GM18858 (cell line): ENCODE results near the gene FGF21.
"Not testable (repeated sequence)": the region's sequence is repeated elsewhere in the genome, so short reads cannot be mapped to it uniquely, and the experiment has no call there.

Experiments
- ATAC-seq: cut with Tn5 transposase; IDR thresholded peaks from one replicate; pipeline ENCODE4 v1.9.1; 2021; ENCODE audit not compliant: unreplicated experiment

FGF21 gene

DNA sequence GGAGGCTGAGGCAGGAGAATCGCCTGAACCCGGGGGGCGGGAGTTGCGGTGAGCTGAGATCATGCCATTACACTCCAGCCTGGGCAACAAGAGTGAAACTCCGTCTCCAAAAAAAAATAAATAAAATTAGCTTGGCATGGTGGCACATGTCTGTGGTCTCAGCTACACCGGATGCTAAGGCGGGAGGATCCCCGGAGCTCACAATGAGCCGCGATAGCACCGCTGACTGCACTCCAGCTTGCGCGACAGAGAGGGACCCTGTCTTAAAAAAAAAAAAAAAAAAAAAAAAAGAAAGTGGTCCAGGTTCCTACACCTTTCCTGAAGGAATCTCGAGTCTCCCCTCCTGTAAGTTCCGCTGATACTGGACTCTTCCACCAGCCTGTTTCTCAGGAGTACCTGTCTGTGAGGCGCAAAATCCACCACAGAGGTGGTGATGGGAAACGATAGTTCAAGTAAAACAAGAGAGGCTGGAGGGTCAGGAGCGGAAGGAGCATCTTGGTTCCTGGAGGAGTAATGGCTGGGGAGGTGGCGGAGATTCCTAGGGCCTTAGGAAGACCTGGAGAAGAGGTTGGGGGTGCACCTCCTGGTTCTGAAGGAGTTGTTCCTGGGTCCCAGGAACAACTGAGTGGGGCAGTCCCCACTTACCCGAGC lies 3.4 kb upstream of the FGF21 start:
- no peak for ATAC-seq

DNA sequence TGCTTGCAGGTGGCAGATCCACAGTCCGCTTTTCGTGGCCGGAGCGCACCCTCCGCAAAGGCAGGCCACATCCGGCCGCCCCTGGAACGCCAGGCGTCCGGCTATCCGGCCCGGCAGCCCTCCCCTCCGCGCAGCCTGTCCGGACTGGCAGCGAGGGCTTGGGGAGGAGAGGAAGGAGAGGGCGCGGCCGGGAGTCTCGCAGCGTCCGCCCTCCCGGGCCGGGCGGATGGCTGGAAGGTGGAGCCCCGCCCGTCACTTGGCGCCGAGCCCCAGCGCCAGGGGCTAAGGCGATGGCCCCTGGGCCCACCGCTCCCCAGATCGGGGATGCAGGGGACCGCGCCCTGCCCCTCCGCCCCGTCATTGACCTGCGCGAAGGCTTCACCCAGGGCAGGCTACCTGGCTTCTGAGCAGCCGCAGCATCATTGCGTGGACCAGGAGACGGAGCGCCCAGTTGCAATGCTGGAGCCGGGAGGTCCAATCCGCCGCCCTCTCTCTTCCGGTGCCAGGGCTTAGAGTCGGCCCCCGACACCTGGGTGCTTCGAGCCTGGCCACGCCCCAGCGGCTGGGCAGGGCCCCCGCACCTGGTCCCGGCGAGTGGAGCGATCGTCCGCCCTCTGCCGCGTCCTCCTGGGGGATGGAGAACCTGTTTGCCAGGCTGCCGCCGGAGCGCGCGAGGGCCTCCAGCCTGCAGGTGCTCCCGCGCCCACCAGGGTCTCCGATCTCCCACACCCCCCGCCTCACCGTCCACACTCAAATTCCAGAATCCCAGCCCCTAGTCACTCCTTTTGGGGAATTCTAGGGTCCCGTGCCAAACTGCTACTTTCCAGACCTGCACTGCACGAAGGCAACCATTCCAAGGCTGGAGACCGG lies 2.6 kb upstream of the FGF21 start, which contains the start of gene FUT1:
Gene FUT1 (minus strand): TSS at position 146 of the 870 bp plus-strand sequence. CDS start 1,360 bp downstream, outside the sequence.
- ATAC-seq, result no peak

DNA sequence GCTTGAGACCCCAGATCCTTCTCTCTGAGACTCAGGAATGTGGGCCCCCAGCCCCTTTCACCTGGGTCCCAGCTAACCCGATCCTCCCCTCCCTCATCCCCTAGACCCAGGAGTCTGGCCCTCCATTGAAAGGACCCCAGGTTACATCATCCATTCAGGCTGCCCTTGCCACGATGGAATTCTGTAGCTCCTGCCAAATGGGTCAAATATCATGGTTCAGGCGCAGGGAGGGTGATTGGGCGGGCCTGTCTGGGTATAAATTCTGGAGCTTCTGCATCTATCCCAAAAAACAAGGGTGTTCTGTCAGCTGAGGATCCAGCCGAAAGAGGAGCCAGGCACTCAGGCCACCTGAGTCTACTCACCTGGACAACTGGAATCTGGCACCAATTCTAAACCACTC lies 463 bp downstream of the FGF21 start:
- ATAC-seq, result no peak

DNA sequence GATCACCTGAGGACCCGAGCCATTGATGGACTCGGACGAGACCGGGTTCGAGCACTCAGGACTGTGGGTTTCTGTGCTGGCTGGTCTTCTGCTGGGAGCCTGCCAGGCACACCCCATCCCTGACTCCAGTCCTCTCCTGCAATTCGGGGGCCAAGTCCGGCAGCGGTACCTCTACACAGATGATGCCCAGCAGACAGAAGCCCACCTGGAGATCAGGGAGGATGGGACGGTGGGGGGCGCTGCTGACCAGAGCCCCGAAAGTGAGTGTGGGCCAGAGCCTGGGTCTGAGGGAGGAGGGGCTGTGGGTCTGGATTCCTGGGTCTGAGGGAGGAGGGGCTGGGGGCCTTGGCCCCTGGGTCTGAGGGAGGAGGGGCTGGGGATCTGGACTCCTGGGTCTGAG lies 888 bp downstream of the FGF21 start:
- no peak for ATAC-seq

DNA sequence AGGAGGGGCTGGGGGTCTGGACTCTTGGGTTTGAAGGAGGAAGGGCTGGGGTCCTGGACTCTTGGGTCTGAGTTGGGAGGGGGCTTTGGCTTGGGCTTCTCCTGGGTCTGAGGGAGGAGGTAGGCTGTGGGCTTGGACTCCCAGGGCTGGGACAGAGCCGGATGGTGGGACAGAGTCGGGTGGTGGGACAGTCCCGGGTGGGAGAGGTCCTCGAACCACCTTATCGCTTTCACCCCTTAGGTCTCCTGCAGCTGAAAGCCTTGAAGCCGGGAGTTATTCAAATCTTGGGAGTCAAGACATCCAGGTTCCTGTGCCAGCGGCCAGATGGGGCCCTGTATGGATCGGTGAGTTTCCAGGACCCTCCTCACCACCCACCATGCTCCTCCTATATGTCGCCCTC lies 1.4 kb downstream of the FGF21 start:
- ATAC-seq, result no peak

DNA sequence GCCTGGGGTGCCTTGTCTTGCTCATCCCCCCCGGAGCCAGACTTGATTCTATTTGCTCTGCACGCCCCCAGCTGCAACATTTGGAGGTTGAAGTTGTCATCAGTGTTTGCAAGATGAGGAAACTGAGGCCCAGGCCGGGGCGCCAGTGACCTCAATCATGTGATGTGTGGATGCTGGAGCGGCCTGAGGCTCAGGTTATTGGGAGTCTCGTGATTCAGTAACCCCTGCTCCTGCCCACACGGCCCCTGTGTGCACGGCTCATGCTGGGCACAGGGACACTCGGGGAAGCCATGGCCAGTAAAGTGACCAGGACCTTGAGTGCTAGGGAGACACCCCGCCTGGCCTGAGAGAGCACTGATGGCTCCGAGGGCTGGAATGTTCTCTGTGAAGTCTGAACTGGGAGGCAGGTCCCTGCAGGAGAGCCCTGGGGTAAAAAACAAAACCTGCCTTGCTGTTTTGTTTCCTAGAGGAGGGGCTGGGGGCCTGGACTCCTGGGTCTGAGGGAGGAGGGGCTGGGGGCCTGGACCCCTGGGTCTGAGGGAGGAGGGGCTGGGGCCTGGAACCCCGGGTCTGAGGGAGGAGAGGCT lies 1.9 kb downstream of the FGF21 start:
- ATAC-seq, result no peak

DNA sequence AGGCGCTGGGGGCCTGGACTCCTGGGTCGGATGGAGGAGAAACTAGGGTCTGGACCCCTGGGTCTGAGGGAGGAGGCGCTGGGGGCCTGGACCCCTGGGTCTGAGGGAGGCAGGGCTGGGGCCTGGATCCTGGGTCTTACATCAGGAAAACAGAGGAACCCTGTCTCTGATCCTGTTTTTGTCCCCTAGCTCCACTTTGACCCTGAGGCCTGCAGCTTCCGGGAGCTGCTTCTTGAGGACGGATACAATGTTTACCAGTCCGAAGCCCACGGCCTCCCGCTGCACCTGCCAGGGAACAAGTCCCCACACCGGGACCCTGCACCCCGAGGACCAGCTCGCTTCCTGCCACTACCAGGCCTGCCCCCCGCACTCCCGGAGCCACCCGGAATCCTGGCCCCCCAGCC lies 2.4 kb downstream of the FGF21 start:
- no peak for ATAC-seq

DNA sequence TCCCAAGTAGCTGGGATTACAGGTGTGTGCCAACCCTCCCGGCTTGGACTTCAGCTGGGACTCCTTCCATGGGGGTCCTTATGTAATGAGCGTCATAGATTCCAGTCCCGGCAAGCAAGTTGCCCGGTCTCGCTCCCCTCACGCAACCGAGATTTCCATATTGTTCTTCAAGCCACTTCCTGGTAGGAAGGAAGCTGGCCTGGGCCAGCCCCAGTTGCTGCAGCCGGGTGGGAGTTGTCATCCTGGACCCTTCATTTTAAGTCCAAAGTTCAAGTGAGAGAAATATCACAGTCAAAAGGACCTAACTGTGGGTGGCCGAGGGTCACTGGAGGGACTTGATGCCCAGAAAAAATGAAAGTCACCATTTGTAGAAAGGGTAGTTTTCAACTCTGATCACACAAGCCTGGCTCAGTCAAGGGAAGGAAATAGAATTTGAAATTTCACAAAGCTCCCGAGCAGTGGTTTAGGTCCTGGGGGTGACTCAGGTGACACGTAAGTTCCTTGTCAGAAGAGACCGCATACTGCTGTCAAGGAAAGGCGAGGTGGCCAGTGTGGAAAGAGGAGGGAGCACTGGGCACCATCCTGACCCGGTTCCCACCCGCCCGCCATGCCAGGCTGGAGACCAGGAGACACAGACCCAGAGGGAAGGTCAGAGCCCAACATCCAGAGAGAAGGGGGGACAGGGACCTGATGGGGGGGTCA lies 5.3 kb downstream of the FGF21 start:
- no peak for ATAC-seq

DNA sequence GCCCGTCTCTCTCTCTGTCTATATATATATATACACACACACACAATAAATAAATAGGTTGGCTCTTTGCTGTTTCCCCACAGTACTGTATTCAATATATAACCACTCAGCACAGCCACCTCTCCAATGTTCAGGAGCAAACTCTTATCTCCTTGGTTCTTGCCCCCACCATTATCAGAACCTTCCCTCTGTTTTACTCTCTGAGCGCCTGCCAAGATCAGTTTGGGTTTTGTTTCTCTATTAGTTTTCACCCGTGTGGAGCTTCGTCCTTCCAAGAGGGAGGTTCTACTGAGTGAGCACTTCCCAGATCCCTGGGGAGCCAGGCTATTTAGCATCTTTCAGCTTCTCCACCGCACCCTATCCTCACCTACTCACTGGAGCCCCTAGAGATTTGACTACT lies 10.5 kb downstream of the FGF21 start:
- not testable (repeated sequence) for ATAC-seq

DNA sequence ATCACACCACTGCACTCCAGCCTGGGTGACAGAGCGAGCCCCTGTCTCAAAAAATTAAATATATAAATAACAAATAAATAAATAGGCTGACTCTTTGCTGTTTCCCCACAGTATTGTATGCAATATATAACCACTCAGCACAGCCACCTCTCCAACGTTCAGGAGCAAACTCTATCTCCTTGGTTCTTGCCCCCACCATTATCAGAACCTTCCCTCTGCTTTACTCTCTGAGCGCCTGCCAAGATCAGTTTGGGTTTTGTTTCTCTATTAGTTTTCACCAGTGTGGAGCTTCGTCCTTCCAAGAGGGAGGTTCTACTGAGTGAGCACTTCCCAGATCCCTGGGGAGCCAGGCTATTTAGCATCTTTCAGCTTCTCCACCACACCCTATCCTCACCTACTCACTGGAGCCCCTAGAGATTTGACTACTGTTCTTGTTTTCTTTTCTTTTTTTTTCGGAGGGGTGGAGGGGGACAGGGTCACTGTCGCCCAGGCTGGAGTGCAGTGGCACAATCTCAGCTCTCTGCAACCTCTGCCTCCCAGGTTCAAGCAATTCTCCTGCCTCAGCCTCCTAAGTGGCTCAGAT lies 12.9 kb downstream of the FGF21 start:
- ATAC-seq, result not testable (repeated sequence)

DNA sequence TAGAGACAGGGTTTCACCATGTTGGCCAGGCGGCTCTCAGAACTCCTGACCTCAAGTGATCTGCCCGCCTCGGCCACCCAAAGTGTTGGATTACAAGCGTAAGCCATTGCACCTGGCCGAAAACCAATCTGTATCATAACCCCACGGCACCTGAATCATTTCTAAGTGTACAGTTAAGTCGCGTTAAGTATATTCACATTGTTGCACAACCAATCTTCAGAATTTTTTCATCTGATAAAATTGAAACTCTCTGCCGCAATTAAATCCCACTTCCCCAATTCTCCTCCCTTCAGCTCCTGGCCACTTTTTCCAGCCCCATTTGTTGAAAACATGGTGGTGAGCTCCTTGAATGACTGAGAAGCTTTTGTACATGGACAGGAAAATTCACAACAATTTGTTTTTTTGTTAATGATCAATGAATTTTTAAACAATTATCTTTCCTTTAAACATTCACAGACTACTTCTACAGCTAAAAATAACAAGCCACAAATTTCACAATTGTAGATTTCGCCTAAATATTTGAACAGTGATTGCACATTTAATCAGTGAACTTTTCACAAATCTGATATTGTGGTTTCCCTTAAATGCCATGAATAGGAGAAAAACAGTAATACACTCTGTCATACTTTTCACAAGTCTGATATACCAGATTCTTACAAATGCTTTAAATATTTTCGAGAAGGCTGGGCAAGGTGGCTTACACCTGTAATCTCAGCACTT lies 13.8 kb downstream of the FGF21 start:
- no peak for ATAC-seq

DNA sequence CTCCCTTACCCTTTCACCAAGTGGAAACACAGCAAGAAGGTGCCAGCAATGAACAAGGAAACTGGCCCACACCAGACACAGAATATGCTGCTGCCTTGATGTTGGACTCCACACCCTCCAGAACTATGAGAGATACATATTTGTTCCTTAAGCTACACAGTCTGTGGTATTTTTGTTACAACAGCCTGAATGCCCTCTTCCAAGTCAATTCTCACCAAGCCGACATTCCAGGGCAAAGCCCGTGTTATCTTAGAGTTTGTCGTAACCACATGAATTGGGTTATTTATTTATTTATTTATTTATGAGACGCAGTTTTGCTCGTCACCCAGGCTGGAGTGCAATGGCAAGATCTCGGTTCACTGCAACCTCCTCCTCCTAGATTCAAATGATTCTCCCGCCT lies 14.9 kb downstream of the FGF21 start:
- no peak for ATAC-seq

DNA sequence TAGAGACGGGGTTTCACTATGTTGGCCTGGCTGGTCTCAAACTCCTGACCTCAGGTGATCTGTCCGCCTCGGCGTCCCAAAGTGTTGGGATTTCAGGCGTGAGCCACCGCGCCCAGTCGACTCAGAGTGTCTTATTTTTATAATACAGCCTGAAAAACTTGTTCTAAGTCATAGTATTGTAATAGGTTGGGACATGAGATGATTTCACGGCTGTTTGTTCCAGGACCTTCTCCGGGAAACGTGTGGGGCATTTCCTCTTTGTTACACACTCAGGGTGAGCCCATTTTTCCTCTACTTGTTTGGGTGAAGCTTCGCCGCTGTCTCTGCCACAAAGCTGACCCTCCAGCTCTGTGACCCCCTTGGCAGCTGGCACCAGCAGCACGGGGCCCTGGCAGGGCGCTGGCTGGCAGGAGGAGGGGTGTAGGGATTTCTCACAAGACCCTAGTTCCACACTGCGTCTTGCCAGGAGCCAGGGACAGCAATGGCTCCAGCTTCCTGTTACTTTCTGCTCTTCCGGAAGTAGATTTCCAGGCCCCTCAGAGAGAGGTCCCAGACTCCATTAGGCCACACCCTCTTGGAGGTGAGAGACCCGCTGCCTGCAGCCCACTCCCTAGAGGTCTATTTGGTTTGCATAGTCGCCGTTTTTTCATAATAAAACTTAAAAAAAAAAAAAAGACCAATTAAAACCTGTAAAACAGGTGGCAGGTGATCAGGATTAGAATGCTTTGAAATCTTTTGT lies 15.6 kb downstream of the FGF21 start:
- ATAC-seq, result no peak

DNA sequence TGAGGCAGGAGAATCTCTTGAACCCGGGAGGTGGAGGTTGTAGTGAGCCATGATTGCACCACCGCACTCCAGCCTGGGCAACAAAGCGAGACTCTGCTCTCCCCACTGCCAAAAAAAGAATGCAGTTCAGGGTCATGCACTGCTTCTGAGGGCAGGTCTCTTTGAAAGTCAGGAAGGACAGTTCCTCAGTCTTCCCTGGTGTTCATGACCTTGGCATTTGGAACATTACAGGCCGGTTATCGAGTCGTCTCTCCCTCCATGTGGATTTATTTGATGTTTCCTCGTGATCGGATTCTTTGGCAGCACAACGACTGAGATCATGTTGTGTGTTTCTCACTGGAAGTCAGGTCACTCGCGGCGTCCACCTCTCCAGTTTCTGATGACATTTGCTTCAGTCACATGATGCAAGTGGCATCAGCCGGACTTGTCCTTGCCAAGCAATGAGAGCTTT lies 17.2 kb downstream of the FGF21 start:
- ATAC-seq, result no peak

DNA sequence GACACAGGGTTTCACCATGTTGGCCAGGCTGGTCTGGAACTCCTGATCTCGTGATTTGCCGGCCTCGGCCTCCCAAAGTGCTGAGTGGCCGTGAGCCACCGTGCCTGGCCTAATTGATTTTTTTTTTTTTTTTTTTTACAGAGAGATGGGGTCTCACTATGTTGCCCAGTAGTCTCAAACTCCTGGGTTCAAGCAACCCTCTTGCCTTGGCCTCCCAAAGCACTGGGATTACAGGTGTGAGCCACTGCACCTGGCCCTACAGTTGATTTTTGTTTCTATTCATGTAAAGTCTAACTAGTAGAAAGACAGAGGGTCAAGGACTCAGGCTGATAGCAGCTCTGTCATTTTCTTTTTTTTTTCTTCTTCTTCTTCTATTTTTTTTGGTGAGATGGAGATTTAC lies 21.8 kb downstream of the FGF21 start:
- ATAC-seq, result no peak

DNA sequence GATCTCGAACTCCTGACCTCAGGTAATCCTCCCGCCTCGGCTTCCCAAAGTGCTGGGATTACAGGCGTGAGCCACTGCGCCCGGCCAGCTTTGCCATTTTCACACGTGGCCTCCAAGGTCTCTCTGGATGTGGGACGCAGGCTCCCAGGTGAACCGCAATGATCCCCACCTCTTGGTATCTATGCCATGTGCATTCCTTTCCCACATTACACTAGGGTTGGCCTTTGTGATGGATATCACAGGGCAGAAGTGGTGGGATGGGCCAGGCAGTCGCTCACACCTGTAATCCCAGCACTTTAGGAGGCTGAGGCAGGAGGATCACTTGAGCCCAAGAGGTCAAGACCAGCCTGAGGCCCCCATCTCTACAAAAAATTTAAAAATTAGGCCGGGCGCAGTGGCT lies 22.4 kb downstream of the FGF21 start:
- ATAC-seq, result no peak

DNA sequence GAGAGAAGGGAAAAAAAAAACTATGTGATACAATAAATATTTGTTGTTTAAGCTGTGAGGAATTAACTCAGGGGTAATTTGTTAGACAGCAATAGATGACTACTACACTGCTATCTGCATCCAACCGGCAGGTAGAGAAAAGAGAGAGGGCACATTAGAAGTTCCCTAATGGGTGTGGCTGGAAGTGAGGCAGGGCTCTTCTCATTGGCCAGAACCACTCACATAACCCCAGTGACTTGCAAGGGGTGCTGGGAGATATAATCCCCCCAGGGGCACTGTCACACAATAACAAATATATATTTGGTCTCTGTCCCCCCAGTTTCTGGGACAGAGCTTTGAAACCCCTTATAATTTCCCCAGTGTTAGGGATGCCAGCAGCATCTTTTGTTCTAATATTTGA lies 24.3 kb downstream of the FGF21 start:
- ATAC-seq, result no peak

DNA sequence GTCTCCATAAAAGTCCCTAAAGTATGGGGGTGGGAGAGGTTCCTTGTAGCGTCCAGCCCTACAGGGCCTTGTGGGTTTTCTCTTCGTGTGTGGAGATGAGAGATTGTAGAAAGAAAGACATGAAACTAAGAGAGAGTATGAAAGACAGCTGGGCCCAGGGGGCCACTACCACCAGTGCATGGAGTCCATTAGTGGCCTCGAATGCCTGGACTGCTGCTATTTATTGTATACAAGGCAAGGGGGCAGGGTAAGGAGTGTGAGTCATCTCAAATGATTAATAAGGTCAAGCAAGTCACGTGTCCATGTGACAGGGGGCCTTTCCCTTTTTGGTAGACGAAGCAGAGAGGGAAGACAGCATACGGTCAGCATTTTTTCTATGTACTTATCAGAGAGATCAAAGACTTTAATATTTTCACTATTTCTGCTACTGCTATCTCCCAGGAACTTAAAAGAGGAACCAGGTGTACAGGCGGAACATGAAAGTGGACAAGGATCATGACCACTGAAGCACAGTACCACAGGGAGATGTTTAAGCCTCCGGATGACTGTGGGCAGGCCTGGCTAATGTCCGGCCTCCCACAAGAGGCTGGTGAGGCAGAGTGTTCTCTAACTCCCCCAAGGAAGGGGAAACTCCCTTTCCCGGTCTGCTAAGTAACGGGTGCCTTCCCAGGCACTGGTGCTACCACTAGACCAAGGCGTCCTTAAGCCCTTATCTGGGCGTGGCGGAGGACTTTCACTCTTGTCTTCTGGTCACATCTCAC lies 25.5 kb downstream of the FGF21 start:
- no peak for ATAC-seq

DNA sequence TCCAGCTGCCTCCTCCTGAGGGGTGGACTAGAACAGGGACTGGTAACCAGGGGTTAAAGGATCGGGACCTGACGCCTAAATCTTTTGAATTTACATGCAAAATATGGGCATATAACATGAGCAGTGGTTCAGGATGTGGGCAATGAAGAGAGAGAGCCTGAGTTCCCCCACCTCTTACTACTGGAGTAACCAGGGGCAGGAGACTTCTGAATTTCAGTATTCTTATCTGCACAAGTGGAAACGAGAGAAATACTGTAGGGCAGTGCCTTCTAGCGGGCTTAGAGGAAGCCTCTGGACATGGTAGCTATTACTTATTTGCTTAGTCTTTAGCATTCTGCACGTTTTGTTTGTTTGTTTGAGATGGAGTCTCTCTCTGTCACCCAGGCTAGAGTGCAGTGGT lies 29.2 kb downstream of the FGF21 start:
- ATAC-seq, result no peak
